NB4 (cell line): ENCODE data around the gene ALOX15B.

Source experiments
- DNase-seq: peaks from one replicate; pipeline ENCODE4 v3.0.0; 2010; ENCODE audit warnings: low read depth
- H3K4me3 ChIP-seq: one replicate; pipeline ENCODE4 v1.5.1; 2011; ENCODE audit warnings: mild to moderate bottlenecking, low read depth, low read length, moderate library complexity
- CTCF ChIP-seq: IDR thresholded peaks from one replicate; pipeline ENCODE4 v1.5.1; 2012; ENCODE audit warnings: low read depth, low read length
- MAX ChIP-seq: IDR thresholded peaks from 2 replicates; pipeline ENCODE4 v1.6.1; 2011; ENCODE audit warnings: low read depth, low read length
- MYC ChIP-seq: IDR thresholded peaks from 2 replicates; pipeline ENCODE4 v1.6.1; 2011; ENCODE audit warnings: low read depth, low read length
- POLR2A ChIP-seq: IDR thresholded peaks from 2 replicates; pipeline ENCODE4 v1.6.1; 2011; ENCODE audit warnings: mild to moderate bottlenecking; ENCODE audit not compliant: insufficient read length; ENCODE audit errors: extremely low read depth

ALOX15B gene

GRCh38 chr17:8046306-8046928, 7.6 kb downstream of the ALOX15B start:
- DNase-seq: no peak
- no peak overlapping the region for H3K4me3 ChIP-seq
- no peak for TF ChIP-seq POLR2A
- TF ChIP-seq MAX: no peak
- no peak for TF ChIP-seq CTCF
- no peak for TF ChIP-seq MYC

GRCh38 chr17:8046929-8047768, 8.3 kb downstream of the ALOX15B start:
- TF ChIP-seq MAX (no peak), CTCF (no peak), POLR2A (no peak), MYC (no peak)

GRCh38 chr17:8047769-8048110, 8.9 kb downstream of the ALOX15B start:
- no peak overlapping the region for H3K4me3 ChIP-seq
- TF ChIP-seq POLR2A: no peak
- no peak for DNase-seq

More at GRCh38 chr17:8046929-8047768, 8.3 kb downstream of the ALOX15B start:
- H3K4me3 ChIP-seq: no peak overlapping the region
- no peak for DNase-seq

- DNase-seq: no peak
- no peak overlapping the region for H3K4me3 ChIP-seq
- TF ChIP-seq CTCF (no peak), MYC (no peak), MAX (no peak), POLR2A (no peak)
These were observed 9.4 kb downstream of the ALOX15B start for GRCh38 chr17:8048236-8048635.

- no peak overlapping the region for H3K4me3 ChIP-seq
- TF ChIP-seq MAX (no peak), CTCF (no peak), POLR2A (no peak), MYC (no peak)
- no peak for DNase-seq
These were observed 9.9 kb downstream of the ALOX15B start for GRCh38 chr17:8048736-8049135.

- no peak for DNase-seq
These were observed 13.0 kb downstream of the ALOX15B start for GRCh38 chr17:8051831-8052230.

More at GRCh38 chr17:8051831-8052230, 13.0 kb downstream of the ALOX15B start:
- TF ChIP-seq MAX: no peak
- no peak for TF ChIP-seq POLR2A
- TF ChIP-seq MYC: no peak
- no peak for TF ChIP-seq CTCF
- no peak overlapping the region for H3K4me3 ChIP-seq
